Myocyte (in vitro differentiated cells): ENCODE measurements around the gene ZNF18. TPM values are rescaled to one million over a fixed set of nuclear protein-coding genes. Genes with fewer than 3 reads are reported as not detected.

Source experiments
- total RNA-seq: library from RNA; depleted of rRNA; stranded (reverse); fragments of >200 nt; gene quantifications from 2 replicates; pipeline ENCODE4 v1.2.3, GENCODE V29; 2014

ZNF18 gene
- total RNA-seq, 1 donor from 2014 or later: 14.3 TPM

Other genes starting within 250 kb of the ZNF18 start
- 34.1 and 39.3 TPM in 2 replicates for gene MAP2K4, start 23.4 kb upstream of the ZNF18 start, total RNA-seq